IMR-90 (cell line): ENCODE measurements around the gene RAD23B. TPM values are rescaled to one million over a fixed set of nuclear protein-coding genes. Genes with fewer than 3 reads are reported as not detected.

Source experiments
- ATAC-seq: fragments of 200-7000 bp; cut with Tn5 transposase; 2 replicates; pipeline ENCODE4 v1.9.1; 2020; ENCODE audit warnings: low read depth, mild to moderate bottlenecking, moderate library complexity
- BruUV-seq: library from RNA; stranded (reverse); fragments of 400-500 nt; replicated peaks from 2 replicates; lab custom pipeline; 2021; lab: Mats Ljungman, UMichigan
- CTCF ChIA-PET: fragments of 300-600 bp; formaldehyde crosslinking; extraction: SDS; loops from one replicate; lab custom pipeline; 2021; ENCODE audit warnings: antibody characterized with exemption; lab: Yijun Ruan, JAX
- POLR2A ChIA-PET: fragments of 300-600 bp; sonication (Branson Sonifier 250); formaldehyde crosslinking; loops from one replicate; lab custom pipeline; 2022; ENCODE audit warnings: antibody characterized with exemption; ENCODE audit not compliant: unreplicated experiment; lab: Charles Lee
- DNase-seq: peaks from one replicate; pipeline ENCODE4 v3.0.0; 2013
- H2AFZ ChIP-seq: replicated peaks from 2 replicates; pipeline ENCODE3; 2013; ENCODE audit warnings: low read length, mild to moderate bottlenecking; ENCODE audit not compliant: poor library complexity
- H2AK5ac ChIP-seq: 2 replicates; pipeline ENCODE4 v1.6.1; 2013; ENCODE audit warnings: low read depth, low read length, inconsistent platforms
- H2AK9ac ChIP-seq: replicated peaks from 2 replicates; pipeline ENCODE3; 2013; ENCODE audit warnings: mild to moderate bottlenecking, low read depth, low read length, moderate library complexity; ENCODE audit not compliant: poor library complexity
- H2BK120ac ChIP-seq: 2 replicates; pipeline ENCODE4 v1.6.1; 2013; ENCODE audit warnings: low read depth, low read length, inconsistent platforms
- H2BK15ac ChIP-seq: 3 replicates; pipeline ENCODE4 v1.6.1; 2013; ENCODE audit warnings: low read depth, low read length, inconsistent platforms
- H2BK20ac ChIP-seq: 2 replicates; pipeline ENCODE4 v1.6.1; 2013; ENCODE audit warnings: low read depth, mild to moderate bottlenecking, inconsistent platforms, low read length, moderate library complexity
- H2BK5ac ChIP-seq: 2 replicates; pipeline ENCODE4 v1.6.1; 2013; ENCODE audit warnings: mild to moderate bottlenecking, low read depth, low read length, inconsistent platforms; ENCODE audit not compliant: poor library complexity, severe bottlenecking
- H3K14ac ChIP-seq: replicated peaks from 2 replicates; pipeline ENCODE4 v1.6.1; 2013; ENCODE audit warnings: low read depth, low read length, inconsistent platforms
- H3K18ac ChIP-seq: 2 replicates; pipeline ENCODE4 v1.6.1; 2013; ENCODE audit warnings: low read depth, low read length, control low read depth
- H3K23ac ChIP-seq: 2 replicates; pipeline ENCODE4 v1.6.1; 2013; ENCODE audit warnings: low read depth, low read length, inconsistent platforms
- H3K27ac ChIP-seq: 2 replicates; pipeline ENCODE4 v1.5.1; 2013; ENCODE audit warnings: mild to moderate bottlenecking, control low read depth, low read length; ENCODE audit not compliant: insufficient read depth
- H3K27me3 ChIP-seq: 2 replicates; pipeline ENCODE4 v1.6.1; 2013; ENCODE audit warnings: low read length; ENCODE audit not compliant: control insufficient read depth, insufficient read depth
- H3K36me3 ChIP-seq: 2 replicates; pipeline ENCODE4 v1.6.1; 2013; ENCODE audit warnings: low read length, mixed read lengths; ENCODE audit not compliant: control insufficient read depth, insufficient read depth
- H3K4ac ChIP-seq: 2 replicates; pipeline ENCODE4 v1.6.1; 2013; ENCODE audit warnings: low read depth, low read length, inconsistent platforms
- H3K4me1 ChIP-seq: 2 replicates; pipeline ENCODE4 v1.6.1; 2013; ENCODE audit warnings: low read length, mixed read lengths; ENCODE audit not compliant: control insufficient read depth, insufficient read depth
- H3K4me2 ChIP-seq: 2 replicates; pipeline ENCODE4 v1.6.1; 2013; ENCODE audit warnings: low read depth, mild to moderate bottlenecking, control low read depth, low read length, moderate library complexity
- H3K4me3 ChIP-seq: 2 replicates; pipeline ENCODE4 v1.5.1; 2013; ENCODE audit warnings: low read depth, mild to moderate bottlenecking, control low read depth, low read length, moderate library complexity; ENCODE audit not compliant: insufficient read depth
- H3K56ac ChIP-seq: 2 replicates; pipeline ENCODE4 v1.6.1; 2013; ENCODE audit warnings: low read length, inconsistent platforms; ENCODE audit not compliant: insufficient read depth; ENCODE audit errors: extremely low read depth
- H3K79me1 ChIP-seq, 2 experiments: 2 replicates each; pipeline ENCODE4 v1.6.1; 2013; ENCODE audit warnings: low read length in 2 of 2, inconsistent platforms in 1 of 2, low read depth in 1 of 2
- H3K9ac ChIP-seq: 2 replicates; pipeline ENCODE4 v1.6.1; 2013; ENCODE audit warnings: low read depth, low read length, control low read depth
- H3K9me1 ChIP-seq: 2 replicates; pipeline ENCODE4 v1.6.1; 2013; ENCODE audit warnings: low read length, inconsistent platforms; ENCODE audit not compliant: insufficient read depth
- H3K9me3 ChIP-seq: 2 replicates; pipeline ENCODE4 v1.6.1; 2013; ENCODE audit warnings: low read length; ENCODE audit not compliant: control insufficient read depth, insufficient read depth
- H4K20me1 ChIP-seq: 2 replicates; pipeline ENCODE4 v1.6.1; 2013; ENCODE audit warnings: low read length, inconsistent platforms; ENCODE audit not compliant: insufficient read depth
- H4K5ac ChIP-seq: 2 replicates; pipeline ENCODE4 v1.6.1; 2013; ENCODE audit warnings: mild to moderate bottlenecking, low read depth, low read length, control low read depth
- H4K8ac ChIP-seq, 2 experiments: 2 replicates each; pipeline ENCODE4 v1.6.1; 2013; ENCODE audit warnings: low read depth in 2 of 2, low read length in 2 of 2, control low read depth in 1 of 2, inconsistent platforms in 1 of 2
- H4K91ac ChIP-seq: 2 replicates; pipeline ENCODE4 v1.6.1; 2013; ENCODE audit warnings: low read depth, low read length, inconsistent platforms; ENCODE audit not compliant: insufficient read depth
- BHLHE40 ChIP-seq: fragments of 150-350 bp; IDR thresholded peaks from 2 replicates; pipeline ENCODE4 v1.6.1; 2016; ENCODE audit warnings: mild to moderate bottlenecking, low read depth, low read length
- CEBPB ChIP-seq: IDR thresholded peaks from 2 replicates; pipeline ENCODE4 v1.6.1; 2012; ENCODE audit warnings: low read depth, low read length, improper control_type of control experiment
- CHD1 ChIP-seq: IDR thresholded peaks from 2 replicates; pipeline ENCODE4 v1.6.1; 2012; ENCODE audit warnings: low read depth, low read length, improper control_type of control experiment
- FOS ChIP-seq: fragments of 150-350 bp; IDR thresholded peaks from 2 replicates; pipeline ENCODE4 v1.6.1; 2016; ENCODE audit warnings: low read depth, low read length
- MAFK ChIP-seq: IDR thresholded peaks from 2 replicates; pipeline ENCODE4 v1.6.1; 2012; ENCODE audit warnings: low read depth, low read length, improper control_type of control experiment
- MAZ ChIP-seq: IDR thresholded peaks from 2 replicates; pipeline ENCODE4 v1.6.1; 2012; ENCODE audit warnings: low read depth, mild to moderate bottlenecking, low read length, improper control_type of control experiment, moderate library complexity, borderline replicate concordance
- MXI1 ChIP-seq: IDR thresholded peaks from 2 replicates; pipeline ENCODE4 v1.6.1; 2012; ENCODE audit warnings: low read depth, mild to moderate bottlenecking, low read length, moderate library complexity, borderline replicate concordance
- NFE2L2 ChIP-seq: fragments of 150-350 bp; IDR thresholded peaks from 2 replicates; pipeline ENCODE4 v1.6.1; 2016; ENCODE audit warnings: low read depth, mild to moderate bottlenecking, low read length
- POLR2A ChIP-seq: IDR thresholded peaks from 2 replicates; pipeline ENCODE4 v1.6.1; 2012; ENCODE audit warnings: mild to moderate bottlenecking, low read depth, low read length
- RAD21 ChIP-seq: IDR thresholded peaks from 2 replicates; pipeline ENCODE4 v1.6.1; 2012; ENCODE audit warnings: low read length, improper control_type of control experiment
- RCOR1 ChIP-seq: IDR thresholded peaks from 2 replicates; pipeline ENCODE4 v1.6.1; 2012; ENCODE audit warnings: mild to moderate bottlenecking, low read length, improper control_type of control experiment; ENCODE audit not compliant: insufficient replicate concordance
- RFX5 ChIP-seq: IDR thresholded peaks from 2 replicates; pipeline ENCODE4 v1.8.0; 2012; ENCODE audit warnings: low read depth, mild to moderate bottlenecking, low read length, moderate library complexity
- SMC3 ChIP-seq: fragments of 150-350 bp; IDR thresholded peaks from 2 replicates; pipeline ENCODE4 v1.6.1; 2016; ENCODE audit warnings: low read depth, mild to moderate bottlenecking, antibody characterized with exemption, low read length, moderate library complexity
- WGBS, 2 experiments: methylation state at CpG; one replicate each; pipeline versions ENCODE4 v1.1.5 to v1.1.7; 2013; ENCODE audit warnings: missing lambda C conversion rate in 2 of 2; ENCODE audit not compliant: insufficient read length in 1 of 2; ENCODE audit errors: extremely low coverage in 2 of 2; 5-methylcytosine and 5-hydroxymethylcytosine counted together
- dilution Hi-C: fragments of 300-500 bp; cut with HindIII; formaldehyde crosslinking; loops from one replicate; pipeline ENCODE4 v1.14.3; 2018; ENCODE audit warnings: low sequenced_read_pairs; ENCODE audit not compliant: unreplicated experiment
- in situ Hi-C: fragments of 300-500 bp; cut with MboI; formaldehyde crosslinking; loops from 3 replicates; pipeline ENCODE4 v1.14.3; 2019; ENCODE audit warnings: low sequenced_read_pairs, inconsistent platforms, mixed read lengths
- intact Hi-C: fragments of 100-400 bp; cut with micrococcal nuclease; formaldehyde crosslinking; loops from 2 replicates; pipeline ENCODE4 v1.10.0; 2022
- polyA plus RNA-seq, 3 experiments: library from polyadenylated mRNA; depleted of rRNA; stranded (reverse); fragments of >200 nt; gene quantifications; 2 replicates each; pipeline ENCODE4 v1.2.3, GENCODE V29; 2012; ENCODE audit warnings: low replicate concordance in 1 of 3
- total RNA-seq: library from RNA; depleted of rRNA; stranded (reverse); fragments of >200 nt; gene quantifications from 2 replicates; pipeline ENCODE4 v1.2.3, GENCODE V29; 2012
- TF ChIP-seq, protein P1 (sequence below): fragments of 150-350 bp; IDR thresholded peaks from 2 replicates; pipeline ENCODE4 v1.6.1; 2017; ENCODE audit warnings: mild to moderate bottlenecking, antibody characterized with exemption, low read length, low read depth
- TF ChIP-seq, protein P2 (sequence below): conservative IDR thresholded peaks from 2 replicates; pipeline ENCODE4 v1.5.1; 2012; ENCODE audit warnings: mild to moderate bottlenecking, low read depth, low read length, improper control_type of control experiment
- TF ChIP-seq, protein P3 (sequence below): fragments of 150-350 bp; IDR thresholded peaks from 2 replicates; pipeline ENCODE4 v1.6.1; 2016; ENCODE audit warnings: low read depth, mild to moderate bottlenecking, low read length, moderate library complexity, borderline replicate concordance

RAD23B gene
- total and polyA plus RNA-seq, 2 of the 4 experiments (the other 2 are of a cell fraction), result 126 to 148 TPM

- DNase-seq (no peak), ATAC-seq (no peak)
- Histone ChIP-seq H3K23ac (no peak overlapping the region), H3K36me3 (peaks cover 46% of the 10 kb centered on the region), H4K91ac (no peak overlapping the region), H3K14ac (no peak overlapping the region), H2AFZ (no peak overlapping the region), H3K27me3 (no peaks in the 10 kb centered on the region), H2BK15ac (no peak overlapping the region), H3K18ac (no peak overlapping the region), H2BK20ac (no peak overlapping the region), H2BK120ac (no peak overlapping the region), H3K9me1 (peaks cover 8% of the 10 kb centered on the region; the same call in 1 of the 2 replicates), H3K4me1 (peaks cover 6% of the 10 kb centered on the region), H3K9ac (no peak overlapping the region), H3K27ac (no peak overlapping the region), H3K56ac (no peak overlapping the region), H4K20me1 (peaks cover 23% of the 10 kb centered on the region), H3K79me1 (peaks cover 14 to 56% of the 10 kb centered on the region in 2 experiments), H2BK5ac (no peak overlapping the region), H3K9me3 (no peaks in the 10 kb centered on the region), H3K4me2 (no peak overlapping the region), H3K4ac (no peak overlapping the region), H2AK9ac (no peak overlapping the region), H2AK5ac (no peak overlapping the region), H3K4me3 (no peak overlapping the region), H4K8ac (no peak overlapping the region), H4K5ac (no peak overlapping the region)
- dilution Hi-C loops (no loop called here), intact Hi-C loops (no loop called here), in situ Hi-C loops (no loop called here)
- WGBS, 2 experiments, result no CpG with 5 or more reads among the region's 2 CpGs
- TF ChIP-seq MAZ (no peak), CHD1 (no peak), RFX5 (no peak), POLR2A (no peak), RCOR1 (no peak), FOS (no peak), NFE2L2 (no peak), RAD21 (no peak), CEBPB (no peak), MXI1 (no peak), SMC3 (no peak), BHLHE40 (no peak), MAFK (no peak)
- TF ChIP-seq, protein P1, sequence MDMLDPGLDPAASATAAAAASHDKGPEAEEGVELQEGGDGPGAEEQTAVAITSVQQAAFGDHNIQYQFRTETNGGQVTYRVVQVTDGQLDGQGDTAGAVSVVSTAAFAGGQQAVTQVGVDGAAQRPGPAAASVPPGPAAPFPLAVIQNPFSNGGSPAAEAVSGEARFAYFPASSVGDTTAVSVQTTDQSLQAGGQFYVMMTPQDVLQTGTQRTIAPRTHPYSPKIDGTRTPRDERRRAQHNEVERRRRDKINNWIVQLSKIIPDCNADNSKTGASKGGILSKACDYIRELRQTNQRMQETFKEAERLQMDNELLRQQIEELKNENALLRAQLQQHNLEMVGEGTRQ, result no peak
- TF ChIP-seq, protein P2, sequence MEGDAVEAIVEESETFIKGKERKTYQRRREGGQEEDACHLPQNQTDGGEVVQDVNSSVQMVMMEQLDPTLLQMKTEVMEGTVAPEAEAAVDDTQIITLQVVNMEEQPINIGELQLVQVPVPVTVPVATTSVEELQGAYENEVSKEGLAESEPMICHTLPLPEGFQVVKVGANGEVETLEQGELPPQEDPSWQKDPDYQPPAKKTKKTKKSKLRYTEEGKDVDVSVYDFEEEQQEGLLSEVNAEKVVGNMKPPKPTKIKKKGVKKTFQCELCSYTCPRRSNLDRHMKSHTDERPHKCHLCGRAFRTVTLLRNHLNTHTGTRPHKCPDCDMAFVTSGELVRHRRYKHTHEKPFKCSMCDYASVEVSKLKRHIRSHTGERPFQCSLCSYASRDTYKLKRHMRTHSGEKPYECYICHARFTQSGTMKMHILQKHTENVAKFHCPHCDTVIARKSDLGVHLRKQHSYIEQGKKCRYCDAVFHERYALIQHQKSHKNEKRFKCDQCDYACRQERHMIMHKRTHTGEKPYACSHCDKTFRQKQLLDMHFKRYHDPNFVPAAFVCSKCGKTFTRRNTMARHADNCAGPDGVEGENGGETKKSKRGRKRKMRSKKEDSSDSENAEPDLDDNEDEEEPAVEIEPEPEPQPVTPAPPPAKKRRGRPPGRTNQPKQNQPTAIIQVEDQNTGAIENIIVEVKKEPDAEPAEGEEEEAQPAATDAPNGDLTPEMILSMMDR, result no peak
- TF ChIP-seq, protein P3, sequence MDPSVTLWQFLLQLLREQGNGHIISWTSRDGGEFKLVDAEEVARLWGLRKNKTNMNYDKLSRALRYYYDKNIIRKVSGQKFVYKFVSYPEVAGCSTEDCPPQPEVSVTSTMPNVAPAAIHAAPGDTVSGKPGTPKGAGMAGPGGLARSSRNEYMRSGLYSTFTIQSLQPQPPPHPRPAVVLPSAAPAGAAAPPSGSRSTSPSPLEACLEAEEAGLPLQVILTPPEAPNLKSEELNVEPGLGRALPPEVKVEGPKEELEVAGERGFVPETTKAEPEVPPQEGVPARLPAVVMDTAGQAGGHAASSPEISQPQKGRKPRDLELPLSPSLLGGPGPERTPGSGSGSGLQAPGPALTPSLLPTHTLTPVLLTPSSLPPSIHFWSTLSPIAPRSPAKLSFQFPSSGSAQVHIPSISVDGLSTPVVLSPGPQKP, result no peak
- ChIA-PET POLR2A (no interaction called here), CTCF (no interaction called here)
- BruUV-seq, result no TSS peak
Measured at GRCh38 chr9:107333363-107333762, 50.3 kb downstream of the RAD23B start.
